ENCODE measurements around the gene NFE2.

The NFE2 gene

DNA sequence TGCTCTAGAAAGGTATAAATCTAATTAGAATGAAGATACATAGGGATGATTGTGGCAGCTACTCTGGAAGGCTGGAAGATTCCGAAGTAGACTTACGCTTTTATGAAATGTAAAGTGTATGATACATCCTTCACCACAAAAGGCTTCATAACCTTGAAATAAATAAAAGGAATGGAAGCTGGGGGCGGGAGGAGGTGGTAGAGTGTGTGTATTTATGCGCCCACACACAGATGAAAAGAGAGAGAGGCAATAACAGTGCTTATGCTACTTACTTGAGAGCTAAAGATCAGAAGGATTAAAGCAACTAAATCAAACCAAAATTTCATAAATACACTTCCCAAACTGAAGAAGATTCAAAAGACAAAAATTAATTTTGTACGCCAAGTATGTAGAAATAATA, 51.3 kb downstream of the NFE2 start:
- DNase-seq (ENCODE audit: low read depth) = no peak

DNA sequence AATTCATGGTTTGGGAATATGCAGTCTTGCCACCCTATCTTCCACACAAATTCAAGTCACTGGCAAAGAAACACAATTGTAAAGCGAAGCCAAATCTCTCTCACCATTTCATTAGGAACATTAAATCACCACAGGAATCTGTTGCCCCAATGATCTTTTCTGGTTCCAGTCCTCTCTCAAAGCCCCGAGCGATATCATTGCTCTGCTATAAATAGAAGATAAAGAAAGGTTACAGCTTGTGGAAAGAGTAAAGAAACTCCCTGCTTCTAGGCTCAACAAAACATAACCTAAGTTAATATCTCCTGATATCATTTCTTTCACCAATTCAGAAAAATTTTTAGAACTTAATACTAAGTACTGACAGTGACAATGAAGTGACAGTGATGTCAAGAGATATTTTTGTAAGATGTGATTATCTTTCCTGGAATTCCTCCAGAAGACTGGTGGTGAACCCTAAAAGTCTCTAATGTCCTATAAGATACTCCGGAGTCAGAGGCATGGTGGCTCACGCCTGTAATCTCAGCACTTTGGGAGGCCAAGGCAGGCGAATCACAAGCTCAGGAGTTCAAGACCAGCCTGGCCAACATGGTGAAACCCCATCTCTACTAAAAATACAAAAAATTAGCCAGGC, 54.7 kb downstream of the NFE2 start:
- DNase-seq (ENCODE audit: low read depth) = no peak

All from activated T-helper 1 cell treated with Interleukin-2 at 50 U/mL for 16 hours (primary cell).